NT2/D1 (cell line): ENCODE results near the gene SMTNL2.

Experiments used
- SUZ12 ChIP-seq: IDR thresholded peaks from 2 replicates; pipeline ENCODE4 v1.6.1; 2011; ENCODE audit not compliant: insufficient read length, insufficient read depth; ENCODE audit errors: extremely low read depth
- YY1 ChIP-seq: IDR thresholded peaks from 2 replicates; pipeline ENCODE4 v1.6.1; 2011; ENCODE audit not compliant: insufficient read length, insufficient read depth

- TF ChIP-seq YY1 (no peak), SUZ12 (no peak)
These were observed 48.2 kb downstream of the SMTNL2 start for GRCh38 chr17:4632581-4632920.
